PC-9 (cell line): ENCODE measurements around the gene ITGA8.

ENCODE experiments used
- CTCF ChIP-seq: fragments of 200-600 bp; sonication (generic); conservative IDR thresholded peaks from 2 replicates; pipeline ENCODE4 v1.6.1; 2017; ENCODE audit warnings: mixed run types, antibody characterized with exemption, mild to moderate bottlenecking, moderate library complexity
- EZH2 ChIP-seq: fragments of 200-600 bp; sonication (generic); IDR thresholded peaks from 2 replicates; pipeline ENCODE4 v1.8.0; 2017; ENCODE audit warnings: antibody characterized with exemption, low read depth

GRCh38 chr10:15754937-15755336, 35.2 kb upstream of the ITGA8 start:
- TF ChIP-seq CTCF = no peak
- no peak for TF ChIP-seq EZH2
